Stomach smooth muscle (tissue), 2 donors: ENCODE results near the gene CLDN34.
A peak's percentile ranks its signal among the peaks of the same experiment; 100 is the strongest.

Experiments used
- H3K27ac ChIP-seq: one replicate; pipeline ENCODE4 v1.7.0; 2013; ENCODE audit warnings: mild to moderate bottlenecking, low read length, inconsistent platforms
- H3K27me3 ChIP-seq, 2 donors: one replicate each; pipeline ENCODE4 v1.7.0; 2013; ENCODE audit warnings: low read length in 2 of 2; ENCODE audit not compliant: insufficient read depth in 2 of 2, control insufficient read depth in 1 of 2
- H3K36me3 ChIP-seq, 2 donors: one replicate each; pipeline ENCODE4 v1.7.0; 2013; ENCODE audit warnings: low read length in 2 of 2; ENCODE audit not compliant: control insufficient read depth in 2 of 2, insufficient read depth in 2 of 2
- H3K4me1 ChIP-seq: one replicate; pipeline ENCODE4 v1.7.0; 2013; ENCODE audit warnings: low read length; ENCODE audit not compliant: control insufficient read depth, insufficient read depth
- H3K4me3 ChIP-seq, 2 donors: one replicate each; pipeline ENCODE4 v1.7.0; 2013; ENCODE audit warnings: low read length in 2 of 2
- H3K9ac ChIP-seq, 2 donors: one replicate each; pipeline ENCODE4 v1.7.0; 2013; ENCODE audit warnings: low read length in 2 of 2, mild to moderate bottlenecking in 1 of 2
- H3K9me3 ChIP-seq, 2 donors: one replicate each; pipeline ENCODE4 v1.7.0; 2013; ENCODE audit warnings: low read length in 2 of 2; ENCODE audit not compliant: control insufficient read depth in 2 of 2
- donor health status: healthy.
- donor health status: Pancreatic carcinoma.

CLDN34 gene

GRCh38 chrX:10001496-10001895, 34.3 kb downstream of the CLDN34 start:
- Histone ChIP-seq H3K36me3 (no peaks in the 10 kb centered on the region), H3K9me3 (no peaks in the 10 kb centered on the region), H3K27me3 (peaks cover 0 to 4% of the 10 kb centered on the region in 2 donors), H3K4me1 (peaks cover 10% of the 10 kb centered on the region), H3K27ac (no peak overlapping the region), H3K9ac (no peak overlapping the region), H3K4me3 (no peak overlapping the region)

GRCh38 chrX:10004832-10005475, 37.8 kb downstream of the CLDN34 start:
- peaks cover 2% of the 10 kb centered on the region for H3K4me1 ChIP-seq
- peaks cover 3 to 4% of the 10 kb centered on the region in 2 donors for H3K9me3 ChIP-seq
- H3K27me3 ChIP-seq = peaks cover 0 to 2% of the 10 kb centered on the region in 2 donors
- H3K9ac ChIP-seq = no peak overlapping the region
- no peak overlapping the region for H3K27ac ChIP-seq
- H3K4me3 ChIP-seq = no peak overlapping the region
- no peaks in the 10 kb centered on the region for H3K36me3 ChIP-seq

- H3K27me3 ChIP-seq = peaks cover 0 to 2% of the 10 kb centered on the region in 2 donors
- peaks cover 3 to 4% of the 10 kb centered on the region in 2 donors for H3K9me3 ChIP-seq
- no peak overlapping the region for H3K4me3 ChIP-seq
- H3K4me1 ChIP-seq = peaks cover 6% of the 10 kb centered on the region
- no peaks in the 10 kb centered on the region for H3K36me3 ChIP-seq
- no peak overlapping the region for H3K9ac ChIP-seq
- peak overlapping the region; percentile 53 for H3K27ac ChIP-seq
These were observed 38.9 kb downstream of the CLDN34 start for GRCh38 chrX:10006086-10006485.

- Histone ChIP-seq H3K4me1 (peaks cover 6% of the 10 kb centered on the region), H3K27me3 (peaks cover 0 to 2% of the 10 kb centered on the region in 2 donors), H3K9ac (no peak overlapping the region), H3K27ac (peak overlapping the region; percentile 53), H3K9me3 (peaks cover 3 to 4% of the 10 kb centered on the region in 2 donors), H3K36me3 (no peaks in the 10 kb centered on the region), H3K4me3 (no peak overlapping the region)
These were observed 39.6 kb downstream of the CLDN34 start for GRCh38 chrX:10006770-10007169.

GRCh38 chrX:10007621-10008020, 40.5 kb downstream of the CLDN34 start:
- Histone ChIP-seq H3K27ac (peak overlapping the region; percentile 53), H3K9me3 (peaks cover 3 to 4% of the 10 kb centered on the region in 2 donors), H3K27me3 (peaks cover 0 to 2% of the 10 kb centered on the region in 2 donors), H3K4me1 (peaks cover 8% of the 10 kb centered on the region), H3K4me3 (no peak overlapping the region), H3K9ac (no peak overlapping the region), H3K36me3 (no peaks in the 10 kb centered on the region)

- Histone ChIP-seq H3K27me3 (peaks cover 0 to 2% of the 10 kb centered on the region in 2 donors), H3K9me3 (peaks cover 3 to 4% of the 10 kb centered on the region in 2 donors), H3K4me1 (peaks cover 8% of the 10 kb centered on the region)
These were observed 41.4 kb downstream of the CLDN34 start for GRCh38 chrX:10008483-10009056.

GRCh38 chrX:10009741-10010140, 42.6 kb downstream of the CLDN34 start:
- Histone ChIP-seq H3K9ac (no peak overlapping the region), H3K27ac (peak overlapping the region; percentile 46), H3K36me3 (no peaks in the 10 kb centered on the region), H3K4me1 (peaks cover 12% of the 10 kb centered on the region), H3K9me3 (peaks cover 3 to 4% of the 10 kb centered on the region in 2 donors), H3K4me3 (no peak overlapping the region), H3K27me3 (peaks cover 0 to 6% of the 10 kb centered on the region in 2 donors)

More at GRCh38 chrX:10008483-10009056, 41.4 kb downstream of the CLDN34 start:
- no peak overlapping the region for H3K4me3 ChIP-seq
- H3K9ac ChIP-seq = no peak overlapping the region
- H3K36me3 ChIP-seq = no peaks in the 10 kb centered on the region
- H3K27ac ChIP-seq = peak overlapping the region; percentile 46

- no peak overlapping the region for H3K9ac ChIP-seq
- peaks cover 0 to 4% of the 10 kb centered on the region in 2 donors for H3K27me3 ChIP-seq
- peaks cover 3 to 4% of the 10 kb centered on the region in 2 donors for H3K9me3 ChIP-seq
- no peak overlapping the region for H3K4me3 ChIP-seq
- H3K4me1 ChIP-seq = peaks cover 12% of the 10 kb centered on the region
- H3K27ac ChIP-seq = peak overlapping the region; percentile 46
- H3K36me3 ChIP-seq = no peaks in the 10 kb centered on the region
These were observed 43.5 kb downstream of the CLDN34 start for GRCh38 chrX:10010686-10011085.

- H3K4me1 ChIP-seq = peaks cover 12% of the 10 kb centered on the region
- peaks cover 3 to 4% of the 10 kb centered on the region in 2 donors for H3K9me3 ChIP-seq
- H3K36me3 ChIP-seq = no peaks in the 10 kb centered on the region
- no peak overlapping the region for H3K4me3 ChIP-seq
- no peak overlapping the region for H3K9ac ChIP-seq
- H3K27ac ChIP-seq = peak overlapping the region; percentile 46
- H3K27me3 ChIP-seq = peaks cover 0 to 6% of the 10 kb centered on the region in 2 donors
These were observed 44.2 kb downstream of the CLDN34 start for GRCh38 chrX:10011261-10011931.

GRCh38 chrX:10011991-10012390, 44.8 kb downstream of the CLDN34 start:
- peaks cover 0 to 6% of the 10 kb centered on the region in 2 donors for H3K27me3 ChIP-seq
- H3K9ac ChIP-seq = no peak overlapping the region
- peaks cover 14% of the 10 kb centered on the region for H3K4me1 ChIP-seq
- H3K36me3 ChIP-seq = no peaks in the 10 kb centered on the region
- H3K27ac ChIP-seq = peak overlapping the region; percentile 46
- H3K9me3 ChIP-seq = peaks cover 3 to 4% of the 10 kb centered on the region in 2 donors
- H3K4me3 ChIP-seq = no peak overlapping the region
